GM10266 (cell line): Measurements from ENCODE around the gene NTHL1.

ENCODE experiments used
- DNase-seq: peaks from one replicate; pipeline ENCODE4 v3.0.0; 2012; ENCODE audit errors: extremely low spot score
- CTCF ChIP-seq: IDR thresholded peaks from 2 replicates; pipeline ENCODE4 v1.5.1; 2012; ENCODE audit warnings: mild to moderate bottlenecking, low read depth; ENCODE audit not compliant: control insufficient read depth, insufficient read depth; ENCODE audit errors: missing control alignments

NTHL1 gene

GRCh38 chr16:2092256-2092620 is 44.6 kb upstream of the NTHL1 start:
- no peak for TF ChIP-seq CTCF
- DNase-seq, result no peak

- TF ChIP-seq CTCF, result no peak
- no peak for DNase-seq
Observed at GRCh38 chr16:2091547-2092255, 44.1 kb upstream of the NTHL1 start.

- TF ChIP-seq CTCF, result no peak
- DNase-seq, result no peak
Observed at GRCh38 chr16:2090777-2091546, 43.3 kb upstream of the NTHL1 start.

- no peak for DNase-seq
- TF ChIP-seq CTCF, result no peak
Observed at GRCh38 chr16:2090481-2090776, 42.8 kb upstream of the NTHL1 start.

GRCh38 chr16:2089706-2090480 is 42.3 kb upstream of the NTHL1 start:
- DNase-seq, result no peak
- TF ChIP-seq CTCF, result no peak

- no peak for TF ChIP-seq CTCF
- DNase-seq, result no peak
Observed at GRCh38 chr16:2088759-2089358, 41.2 kb upstream of the NTHL1 start.
